CD14-positive monocyte (primary cell): Measurements from ENCODE around the gene PKLR. TPM values are rescaled to one million over a fixed set of nuclear protein-coding genes. Genes with fewer than 3 reads are reported as not detected.

Experiments
- DNase-seq, 3 donors: peaks; one replicate each; pipeline ENCODE4 v3.0.0-alpha.2; 2011 to 2022
- H2AFZ ChIP-seq: 2 replicates; pipeline ENCODE4 v1.6.0; 2012; ENCODE audit warnings: mild to moderate bottlenecking, low read depth, low read length, inconsistent platforms; ENCODE audit not compliant: insufficient read depth, poor library complexity, severe bottlenecking
- H3K27ac ChIP-seq, 2 donors: 1 replicate in 1 of 2; 2 replicates in 1 of 2; pipeline ENCODE4 v1.5.1; 2012 to 2013; ENCODE audit warnings: low read length in 2 of 2, control low read depth in 1 of 2, inconsistent platforms in 1 of 2, low read depth in 1 of 2, mild to moderate bottlenecking in 1 of 2
- H3K27me3 ChIP-seq, 2 donors: one replicate each; pipeline versions ENCODE4 v1.6.0 to v1.6.1; 2011 to 2013; ENCODE audit warnings: low read length in 2 of 2; ENCODE audit not compliant: control insufficient read depth in 2 of 2, insufficient read depth in 2 of 2
- H3K36me3 ChIP-seq, 2 donors: replicated peaks in 1 of 2; 1 replicate in 1 of 2; 2 replicates in 1 of 2; pipeline versions ENCODE4 v1.5.1 to v1.6.1; 2012 to 2013; ENCODE audit warnings: low read length in 2 of 2, control low read depth in 1 of 2, inconsistent platforms in 1 of 2, mild to moderate bottlenecking in 1 of 2; ENCODE audit not compliant: insufficient read depth in 2 of 2, control insufficient read depth in 1 of 2
- H3K4me1 ChIP-seq, 2 donors: 1 replicate in 1 of 2; 2 replicates in 1 of 2; pipeline versions ENCODE4 v1.5.1 to v1.6.1; 2012 to 2013; ENCODE audit warnings: low read length in 2 of 2, control low read depth in 1 of 2, inconsistent platforms in 1 of 2, mild to moderate bottlenecking in 1 of 2, moderate library complexity in 1 of 2; ENCODE audit not compliant: insufficient read depth in 2 of 2, control insufficient read depth in 1 of 2
- H3K4me2 ChIP-seq: replicated peaks from 2 replicates; pipeline ENCODE3; 2012; ENCODE audit warnings: low read length, moderate library complexity, mild to moderate bottlenecking; ENCODE audit not compliant: poor library complexity, severe bottlenecking; ENCODE audit errors: extremely low read depth
- H3K4me3 ChIP-seq, 3 experiments: fragments of 200-600 bp in 1 of 3; sonication (generic) in 1 of 3; replicated peaks in 1 of 3; 1 replicate in 2 of 3; 2 replicates in 1 of 3; pipeline ENCODE4 v1.5.1; 2011 to 2013; ENCODE audit warnings: low read length in 3 of 3, mild to moderate bottlenecking in 3 of 3, control low read depth in 2 of 3, low read depth in 2 of 3, inconsistent platforms in 1 of 3, moderate library complexity in 1 of 3
- H3K79me2 ChIP-seq: 2 replicates; pipeline ENCODE4 v1.6.0; 2012; ENCODE audit warnings: mild to moderate bottlenecking, control low read depth, inconsistent platforms, low read length, moderate library complexity; ENCODE audit not compliant: insufficient read depth
- H3K9ac ChIP-seq: 2 replicates; pipeline ENCODE4 v1.6.0; 2017; ENCODE audit warnings: low read length, mild to moderate bottlenecking; ENCODE audit not compliant: insufficient read depth, poor library complexity, severe bottlenecking
- H3K9me3 ChIP-seq, 2 donors: replicated peaks in 1 of 2; 1 replicate in 1 of 2; 2 replicates in 1 of 2; pipeline versions ENCODE4 v1.5.1 to v1.6.1; 2012 to 2013; ENCODE audit warnings: low read length in 2 of 2, control low read depth in 1 of 2; ENCODE audit not compliant: control insufficient read depth in 1 of 2, insufficient read depth in 1 of 2
- H4K20me1 ChIP-seq: 2 replicates; pipeline ENCODE4 v1.6.0; 2012; ENCODE audit warnings: mild to moderate bottlenecking, low read length, control low read depth, moderate library complexity; ENCODE audit not compliant: insufficient read depth
- H3K27ac Mint-ChIP-seq, 7 donors: one replicate each; pipeline ENCODE4 v1.8.0; 2020; ENCODE audit warnings: mild to moderate bottlenecking in 7 of 7, mixed read lengths in 7 of 7, moderate library complexity in 6 of 7, inconsistent platforms in 2 of 7
- H3K27me3 Mint-ChIP-seq, 3 donors: one replicate each; pipeline ENCODE4 v1.8.0; 2021 to 2022; ENCODE audit warnings: low read depth in 3 of 3, mild to moderate bottlenecking in 3 of 3, mixed read lengths in 3 of 3, moderate library complexity in 3 of 3, inconsistent platforms in 1 of 3
- H3K36me3 Mint-ChIP-seq, 2 donors: one replicate each; pipeline ENCODE4 v1.8.0; 2020; ENCODE audit warnings: mixed read lengths in 2 of 2, inconsistent platforms in 1 of 2, mild to moderate bottlenecking in 1 of 2
- H3K4me1 Mint-ChIP-seq: one replicate; pipeline ENCODE4 v1.8.0; 2020; ENCODE audit warnings: mild to moderate bottlenecking, mixed read lengths
- H3K4me3 Mint-ChIP-seq, 2 donors: one replicate each; pipeline ENCODE4 v1.8.0; 2020; ENCODE audit warnings: mild to moderate bottlenecking in 2 of 2, mixed read lengths in 2 of 2, moderate library complexity in 1 of 2
- H3K9me3 Mint-ChIP-seq, 7 donors: one replicate each; pipeline ENCODE4 v1.8.0; 2020 to 2022; ENCODE audit warnings: mixed read lengths in 7 of 7, mild to moderate bottlenecking in 6 of 7, moderate library complexity in 6 of 7, inconsistent platforms in 2 of 7
- WGBS: methylation state at CpG from one replicate; pipeline ENCODE4 v1.1.5; 2013; ENCODE audit warnings: missing lambda C conversion rate; ENCODE audit not compliant: insufficient coverage; 5-methylcytosine and 5-hydroxymethylcytosine counted together
- intact Hi-C, 2 donors: fragments of 100-400 bp; cut with micrococcal nuclease; formaldehyde crosslinking; loops; one replicate each; pipeline versions ENCODE4 v1.15.0 to v1.15.1; 2023
- polyA plus RNA-seq, 3 donors: library from polyadenylated mRNA; depleted of rRNA in 1 of 3; unstranded in 2 of 3; stranded (reverse) in 1 of 3; fragments of 300-500 nt in 2 of 3; fragments of >200 nt in 1 of 3; fragmentation: Illumina TruSeq in 2 of 3; gene quantifications; 1 replicate in 2 of 3; 2 replicates in 1 of 3; pipeline ENCODE4 v1.2.3, GENCODE V29; 2012 to 2021
- TF ChIP-seq, protein P1 (sequence below): fragments of 200-600 bp; IDR thresholded peaks from one replicate; pipeline ENCODE4 v1.8.0; 2022; ENCODE audit warnings: antibody characterized with exemption, mild to moderate bottlenecking

The PKLR gene
- polyA plus RNA-seq, 3 donors, result 0.05 TPM; not detected in 2

DNA sequence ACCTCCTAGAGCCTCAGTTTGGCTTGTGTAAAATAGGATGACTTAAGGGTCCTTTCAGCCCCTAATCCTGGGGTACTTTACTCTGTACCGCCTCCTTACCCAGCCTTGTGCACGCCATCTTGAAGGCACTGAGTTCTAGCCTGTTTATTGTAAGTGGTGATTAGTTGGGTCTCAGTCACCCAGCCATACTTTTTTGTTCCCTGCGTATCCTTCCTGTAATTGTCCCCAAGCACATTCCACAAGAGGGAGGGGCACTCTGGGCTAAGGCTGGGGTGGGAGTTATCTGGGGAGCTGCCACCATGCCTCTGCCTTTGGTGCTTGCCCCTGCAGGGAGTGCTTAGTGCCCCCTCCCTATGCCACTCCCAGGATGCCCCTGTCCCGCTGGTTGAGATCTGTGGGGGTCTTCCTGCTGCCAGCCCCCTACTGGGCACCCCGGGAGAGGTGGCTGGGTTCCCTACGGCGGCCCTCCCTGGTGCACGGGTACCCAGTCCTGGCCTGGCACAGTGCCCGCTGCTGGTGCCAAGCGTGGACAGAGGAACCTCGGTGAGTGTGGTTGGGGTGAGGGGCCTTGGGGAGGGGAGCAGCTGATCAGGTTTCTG is 8.3 kb upstream of the PKLR start:
- peak overlapping the region; percentile 91 for H2AFZ ChIP-seq
- TF ChIP-seq, protein P1, sequence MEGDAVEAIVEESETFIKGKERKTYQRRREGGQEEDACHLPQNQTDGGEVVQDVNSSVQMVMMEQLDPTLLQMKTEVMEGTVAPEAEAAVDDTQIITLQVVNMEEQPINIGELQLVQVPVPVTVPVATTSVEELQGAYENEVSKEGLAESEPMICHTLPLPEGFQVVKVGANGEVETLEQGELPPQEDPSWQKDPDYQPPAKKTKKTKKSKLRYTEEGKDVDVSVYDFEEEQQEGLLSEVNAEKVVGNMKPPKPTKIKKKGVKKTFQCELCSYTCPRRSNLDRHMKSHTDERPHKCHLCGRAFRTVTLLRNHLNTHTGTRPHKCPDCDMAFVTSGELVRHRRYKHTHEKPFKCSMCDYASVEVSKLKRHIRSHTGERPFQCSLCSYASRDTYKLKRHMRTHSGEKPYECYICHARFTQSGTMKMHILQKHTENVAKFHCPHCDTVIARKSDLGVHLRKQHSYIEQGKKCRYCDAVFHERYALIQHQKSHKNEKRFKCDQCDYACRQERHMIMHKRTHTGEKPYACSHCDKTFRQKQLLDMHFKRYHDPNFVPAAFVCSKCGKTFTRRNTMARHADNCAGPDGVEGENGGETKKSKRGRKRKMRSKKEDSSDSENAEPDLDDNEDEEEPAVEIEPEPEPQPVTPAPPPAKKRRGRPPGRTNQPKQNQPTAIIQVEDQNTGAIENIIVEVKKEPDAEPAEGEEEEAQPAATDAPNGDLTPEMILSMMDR, result no peak
- WGBS, result 10% methylated on average over 8 of the region's 11 CpGs
- Mint-ChIP-seq H3K4me3 (peak overlapping the region; percentile 95 to 97), H3K36me3 (peaks cover 15 to 37% of the 10 kb centered on the region in 2 donors), H3K27me3 (peaks cover 0 to 6% (median 2%) of the 10 kb centered on the region in 3 donors), H3K4me1 (peaks cover 31% of the 10 kb centered on the region), H3K27ac (peak overlapping the region; percentile 96 to 99 (median 97)), H3K9me3 (no peaks in the 10 kb centered on the region)
- peak overlapping the region; percentile 89 for H3K4me2 ChIP-seq
- peak overlapping the region; percentile 68 to 92 (median 83) for H3K4me3 ChIP-seq
- peaks cover 35% of the 10 kb centered on the region for H3K79me2 ChIP-seq
- no peak for DNase-seq
- no peaks in the 10 kb centered on the region for H3K9me3 ChIP-seq
- peak overlapping the region; percentile 83 to 88 for H3K27ac ChIP-seq
- intact Hi-C loops, result loop anchor here (2.0 to 5.0 kb wide), 3 partner anchors 13 to 102 kb away; partner anchors contain the start of genes MTX1 (in 1 of the 2), SCAMP3 (in 1 of the 2) and THBS3 (in 1 of the 2)
- no peaks in the 10 kb centered on the region for H4K20me1 ChIP-seq
- peaks cover 2 to 20% of the 10 kb centered on the region in 2 donors for H3K36me3 ChIP-seq
- no peaks in the 10 kb centered on the region for H3K27me3 ChIP-seq
- peaks cover 19 to 23% of the 10 kb centered on the region in 2 donors for H3K4me1 ChIP-seq
- peak overlapping the region; percentile 83 for H3K9ac ChIP-seq

DNA sequence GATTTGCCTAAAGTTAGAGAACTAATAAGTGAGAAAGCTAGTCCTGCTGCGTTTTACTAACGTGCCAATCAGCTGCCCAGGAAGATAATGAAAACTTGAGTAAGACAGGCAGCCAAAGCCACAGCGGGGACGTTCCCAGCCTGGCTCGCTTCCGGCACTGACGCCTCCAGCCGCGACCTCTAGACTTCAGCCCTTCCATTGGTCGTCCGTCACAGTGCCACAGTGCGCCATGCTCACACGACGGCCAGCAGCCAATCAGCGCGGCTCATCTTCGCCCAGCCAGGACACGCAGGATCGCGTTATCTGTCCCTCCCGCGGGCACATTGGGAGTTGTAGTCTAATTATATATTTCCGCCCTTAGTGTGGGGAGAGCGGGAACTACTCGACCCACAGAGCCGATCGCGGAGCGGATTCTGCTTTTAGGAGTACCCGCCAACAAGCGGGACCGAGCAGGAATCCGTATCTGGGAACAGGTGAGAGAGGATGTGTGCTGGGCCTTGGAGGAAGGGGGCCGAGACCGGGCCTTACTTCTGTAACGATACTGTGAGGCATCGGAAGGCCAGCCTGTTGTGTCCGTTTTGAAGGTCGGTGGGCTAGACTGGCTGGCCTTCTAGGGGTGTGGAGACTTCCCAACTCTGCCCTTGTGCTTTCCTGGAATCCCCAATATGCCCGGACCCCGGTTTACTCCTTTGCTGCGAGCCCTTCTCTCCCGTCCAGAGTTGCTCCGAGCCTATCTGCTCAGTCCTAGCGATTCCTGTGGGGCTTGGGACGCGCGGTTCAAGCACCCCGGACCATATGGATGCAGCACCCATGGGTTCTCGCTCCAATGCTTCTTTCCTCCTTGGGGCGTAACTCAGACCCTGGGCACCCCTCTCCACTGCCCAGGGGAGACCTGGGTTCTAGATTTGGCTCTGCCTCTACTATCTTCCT is 7.5 kb upstream of the PKLR start, which contains the start of gene FDPS:
TSS of gene FDPS (plus strand) at position 374 of the 930 bp plus-strand sequence. CDS start 924 bp downstream, outside the sequence.
- Histone ChIP-seq H3K4me1 (peaks cover 19 to 23% of the 10 kb centered on the region in 2 donors), H2AFZ (peak within 1 kb of the TSS; percentile 91), H3K36me3 (peaks cover 0 to 14% of the 10 kb centered on the region in 2 donors), H3K9me3 (no peaks in the 10 kb centered on the region), H3K27me3 (no peaks in the 10 kb centered on the region), H3K27ac (peak within 1 kb of the TSS; percentile 83 to 88), H3K79me2 (peaks cover 35% of the 10 kb centered on the region), H3K4me3 (peak within 1 kb of the TSS; percentile 68 to 92 (median 83)), H3K4me2 (peak within 1 kb of the TSS; percentile 89), H3K9ac (peak within 1 kb of the TSS; percentile 83), H4K20me1 (no peaks in the 10 kb centered on the region)
- H3K27ac Mint-ChIP-seq, result peak within 1 kb of the TSS; percentile 96 to 99 (median 98)
- peaks cover 31% of the 10 kb centered on the region for H3K4me1 Mint-ChIP-seq
- TF ChIP-seq, protein P1, result no peak
- peaks cover 2 to 6% (median 2%) of the 10 kb centered on the region in 3 donors for H3K27me3 Mint-ChIP-seq
- peak within 1 kb of the TSS; percentile 95 to 97 for H3K4me3 Mint-ChIP-seq
- peaks cover 13 to 31% of the 10 kb centered on the region in 2 donors for H3K36me3 Mint-ChIP-seq
- no peaks in the 10 kb centered on the region for H3K9me3 Mint-ChIP-seq
- WGBS, result under 1% methylated on average over 49 of the region's 51 CpGs
- intact Hi-C loops, result loop anchor here (2.0 to 5.0 kb wide), 3 partner anchors 14 to 101 kb away; partner anchors contain the start of genes MTX1 (in 1 of the 2), SCAMP3 (in 1 of the 2) and THBS3 (in 1 of the 2)
- peak; percentile 99 for DNase-seq
